Measurements from ENCODE around the gene DOCK9.

The DOCK9 gene

DNA sequence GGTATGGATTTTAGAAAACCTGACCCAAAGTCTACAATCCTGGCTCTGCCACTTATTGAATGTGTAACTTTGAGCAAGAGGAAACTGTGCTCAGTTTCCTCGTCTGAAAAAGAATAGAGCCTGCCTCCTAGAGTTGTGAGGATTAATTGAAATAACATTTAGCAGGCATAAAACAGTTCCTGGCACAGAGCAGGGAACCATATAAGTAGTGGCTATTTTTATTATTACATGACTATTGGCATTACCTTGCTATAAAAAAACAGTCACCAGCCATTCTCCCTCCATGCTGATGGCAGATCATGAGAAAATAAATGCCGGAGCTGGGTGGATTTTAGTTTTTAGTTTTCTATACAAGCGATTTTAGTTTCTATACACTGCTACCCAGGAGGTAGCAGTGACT lies 5.8 kb downstream of the DOCK9 start:
- DNase-seq, result no peak

DNA sequence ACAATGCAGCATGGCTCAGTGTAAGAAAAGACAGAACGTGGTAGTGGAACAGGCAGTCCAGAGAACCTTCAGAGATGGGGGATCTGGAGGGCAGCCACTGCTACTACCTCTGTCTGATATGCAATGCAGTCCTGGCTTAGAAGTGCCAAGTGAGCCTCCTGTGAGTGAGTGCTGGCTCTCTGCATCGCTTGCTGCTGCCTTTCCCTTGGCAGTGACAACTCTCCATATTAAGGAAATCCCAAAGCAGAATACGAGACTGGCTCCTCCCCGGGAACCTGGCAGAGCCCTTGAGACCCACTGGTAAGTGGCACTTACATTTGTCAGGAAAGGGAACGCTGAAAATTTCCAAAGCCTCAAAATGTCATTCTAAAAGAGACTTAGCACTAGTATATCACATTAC lies 7.5 kb downstream of the DOCK9 start:
- no peak for DNase-seq

DNA sequence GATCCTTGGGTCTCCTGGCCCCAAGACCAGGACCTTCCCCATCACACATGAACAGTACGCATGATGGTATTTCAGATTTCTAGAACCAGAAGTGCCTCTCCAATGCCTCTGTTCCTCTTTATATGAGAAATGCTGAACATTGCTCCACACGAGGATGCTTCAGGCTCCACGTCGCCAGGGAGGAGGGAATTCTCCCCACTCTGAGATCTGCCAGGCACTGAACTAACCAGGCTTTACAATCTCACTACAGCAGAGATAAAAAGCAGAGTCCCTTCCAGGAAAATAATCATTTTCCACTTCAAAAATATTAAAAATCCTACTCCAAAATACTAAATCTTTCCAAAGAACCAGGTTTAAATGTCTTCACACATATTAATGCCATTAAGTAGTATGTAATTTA lies 10.4 kb downstream of the DOCK9 start:
- no peak for DNase-seq

DNA sequence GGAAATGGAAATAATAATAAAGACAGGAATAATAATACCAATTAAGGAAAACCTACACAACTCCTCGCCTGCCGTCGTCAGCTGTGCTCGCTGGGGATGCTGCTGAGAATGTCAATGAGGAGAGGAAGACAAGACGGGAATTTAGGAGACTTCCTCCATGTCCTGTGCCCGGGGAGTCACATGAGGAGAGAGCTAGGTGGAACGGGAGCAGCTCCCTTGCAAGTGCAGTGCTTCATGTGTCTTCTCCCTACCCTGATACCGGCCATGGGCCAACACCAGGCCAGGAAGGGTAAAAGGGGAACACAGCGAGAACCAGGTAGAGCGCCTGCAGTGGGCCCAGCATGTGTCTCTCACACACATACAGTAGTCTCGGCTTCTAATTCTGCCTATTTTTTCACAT lies 11.8 kb downstream of the DOCK9 start:
- DNase-seq, result no peak

DNA sequence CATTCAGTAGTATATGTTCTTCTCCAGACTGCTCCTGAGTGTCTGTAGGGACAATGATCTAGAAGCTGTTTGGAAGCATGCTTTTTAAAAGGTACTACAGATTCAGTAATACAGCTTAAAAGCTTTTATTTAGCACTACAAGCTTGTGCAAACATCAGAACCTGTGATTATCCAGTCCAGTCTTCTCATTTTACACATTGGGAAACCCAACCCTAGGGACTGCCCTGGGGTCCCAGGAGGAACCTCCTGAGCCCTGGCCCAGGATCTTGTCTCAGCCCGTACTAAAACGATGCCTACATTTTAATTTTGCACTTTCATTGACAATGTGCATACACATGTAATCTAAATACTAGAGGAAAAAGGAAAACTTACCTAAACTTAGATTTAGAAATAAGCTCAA lies 12.5 kb downstream of the DOCK9 start:
- DNase-seq, result no peak

DNA sequence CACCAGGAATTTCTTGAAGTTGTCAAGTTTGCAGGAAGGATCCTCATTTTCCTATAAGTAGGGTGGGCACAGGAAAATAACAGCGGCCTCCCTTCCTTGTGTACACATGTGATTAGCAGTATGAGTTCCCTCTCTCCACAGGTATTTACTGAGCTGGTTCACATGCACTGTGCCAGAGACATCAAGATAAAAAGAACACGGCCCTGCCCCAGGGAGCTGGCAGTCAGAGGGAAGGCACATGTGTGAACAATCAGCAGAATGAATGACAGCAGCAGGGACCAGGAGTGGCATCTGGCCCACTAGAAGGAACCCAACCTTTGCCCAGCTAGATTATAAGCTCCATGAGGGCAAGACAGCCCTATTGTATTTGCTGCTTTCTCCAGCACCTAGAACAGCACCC lies 13.9 kb downstream of the DOCK9 start:
- no peak for DNase-seq

DNA sequence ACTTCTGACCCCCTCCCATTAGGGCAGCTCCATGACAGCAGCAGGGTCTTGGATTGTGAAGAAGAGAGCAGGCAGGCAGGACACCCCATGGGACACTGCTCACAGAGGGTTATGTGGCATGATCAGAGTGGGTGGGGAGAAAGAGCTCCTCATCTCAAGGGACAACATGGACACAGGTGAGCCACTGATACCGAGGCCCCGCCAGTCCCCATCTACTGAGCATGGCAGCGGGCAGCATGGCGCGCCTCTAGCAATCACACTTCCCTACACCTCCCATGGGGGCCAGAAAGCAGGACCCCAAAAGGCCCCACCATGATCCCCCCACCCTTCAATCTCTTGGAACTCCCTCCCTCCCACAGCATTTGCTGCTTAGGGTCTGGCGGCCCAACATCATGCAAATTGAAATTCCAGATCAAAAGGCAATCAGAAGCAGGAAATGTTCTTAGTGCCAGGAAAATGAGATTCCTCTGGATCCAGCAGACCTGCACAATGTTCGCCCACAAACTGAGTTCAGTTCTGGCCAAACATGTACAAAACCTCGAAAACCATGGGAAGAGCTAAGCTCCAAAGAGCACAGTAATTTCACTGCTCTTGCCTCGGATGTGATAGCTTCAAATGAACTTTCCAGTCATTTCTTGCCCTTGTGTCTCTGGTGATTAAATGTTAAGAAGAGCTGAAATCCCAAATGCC lies 14.8 kb downstream of the DOCK9 start:
- DNase-seq, result no peak

DNA sequence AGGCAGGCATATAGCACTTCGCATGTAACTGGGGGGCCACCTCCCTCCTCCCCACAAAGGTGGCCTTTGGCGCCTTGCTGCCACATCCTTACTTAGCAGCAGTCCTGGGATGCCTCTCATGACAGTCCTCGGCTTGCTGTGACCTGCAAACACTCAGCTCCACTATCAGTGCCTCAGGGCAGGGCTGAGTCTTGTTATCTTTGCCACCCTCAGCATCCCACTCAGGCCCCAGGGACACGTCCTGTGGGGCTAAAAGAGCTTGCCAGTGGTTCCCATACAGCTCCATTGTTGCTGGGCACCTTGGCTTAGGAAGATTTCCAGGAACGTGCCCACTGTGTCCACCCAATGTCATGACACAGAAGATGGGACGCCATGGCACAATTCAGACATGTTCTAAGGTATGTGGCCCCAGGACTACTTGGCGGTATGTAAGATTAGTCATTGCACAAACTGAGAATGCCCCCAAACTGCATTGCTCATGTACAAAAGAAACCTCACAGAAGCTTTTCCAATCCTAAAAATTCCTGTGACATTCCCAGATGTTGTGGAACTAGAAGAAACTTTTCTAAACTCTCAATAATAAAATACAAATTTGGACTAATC lies 16.3 kb downstream of the DOCK9 start:
- DNase-seq, result no peak

DNA sequence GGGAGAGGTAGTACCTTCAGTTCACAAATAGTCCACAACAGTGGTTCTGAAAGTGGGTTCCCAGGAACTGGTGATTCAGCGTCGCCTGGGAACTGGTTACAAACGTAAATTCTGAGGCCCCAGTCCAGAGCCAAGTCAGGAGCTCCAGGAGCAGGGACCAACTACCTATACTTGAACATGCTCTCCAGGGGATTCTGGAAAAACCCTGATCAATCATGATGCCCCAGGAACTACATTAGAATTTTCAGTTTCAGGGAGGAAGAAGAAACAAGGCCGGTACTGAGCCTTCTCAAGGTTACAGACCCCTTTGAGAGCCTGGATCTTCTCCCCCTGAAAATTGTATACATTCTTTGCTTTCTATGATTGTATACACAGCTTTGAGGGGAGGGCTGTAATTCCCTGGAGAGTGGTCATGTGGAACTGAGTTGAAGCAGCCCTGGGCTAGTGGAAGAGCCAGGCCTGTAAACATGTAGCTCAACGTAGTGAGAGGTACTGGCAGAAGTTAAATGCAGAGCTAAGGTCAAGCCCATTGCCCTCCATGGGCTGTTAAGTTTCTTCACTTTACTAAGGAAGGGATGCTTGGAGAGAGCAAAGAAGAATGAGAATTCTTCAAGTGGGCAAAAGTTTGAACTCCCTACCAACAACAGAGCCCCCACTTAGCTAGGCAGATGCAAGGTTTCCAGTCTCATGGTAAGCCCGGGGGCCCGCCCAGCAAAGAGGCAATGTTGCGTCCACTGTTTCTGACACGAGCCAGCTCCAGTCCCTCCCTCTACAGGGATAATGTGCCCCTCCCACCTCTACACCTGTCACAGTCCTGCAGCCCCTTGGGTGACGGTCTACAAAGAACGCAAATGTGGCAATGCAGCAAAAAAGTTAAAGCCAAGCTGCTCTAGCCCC lies 17.0 kb downstream of the DOCK9 start:
- DNase-seq, result no peak

DNA sequence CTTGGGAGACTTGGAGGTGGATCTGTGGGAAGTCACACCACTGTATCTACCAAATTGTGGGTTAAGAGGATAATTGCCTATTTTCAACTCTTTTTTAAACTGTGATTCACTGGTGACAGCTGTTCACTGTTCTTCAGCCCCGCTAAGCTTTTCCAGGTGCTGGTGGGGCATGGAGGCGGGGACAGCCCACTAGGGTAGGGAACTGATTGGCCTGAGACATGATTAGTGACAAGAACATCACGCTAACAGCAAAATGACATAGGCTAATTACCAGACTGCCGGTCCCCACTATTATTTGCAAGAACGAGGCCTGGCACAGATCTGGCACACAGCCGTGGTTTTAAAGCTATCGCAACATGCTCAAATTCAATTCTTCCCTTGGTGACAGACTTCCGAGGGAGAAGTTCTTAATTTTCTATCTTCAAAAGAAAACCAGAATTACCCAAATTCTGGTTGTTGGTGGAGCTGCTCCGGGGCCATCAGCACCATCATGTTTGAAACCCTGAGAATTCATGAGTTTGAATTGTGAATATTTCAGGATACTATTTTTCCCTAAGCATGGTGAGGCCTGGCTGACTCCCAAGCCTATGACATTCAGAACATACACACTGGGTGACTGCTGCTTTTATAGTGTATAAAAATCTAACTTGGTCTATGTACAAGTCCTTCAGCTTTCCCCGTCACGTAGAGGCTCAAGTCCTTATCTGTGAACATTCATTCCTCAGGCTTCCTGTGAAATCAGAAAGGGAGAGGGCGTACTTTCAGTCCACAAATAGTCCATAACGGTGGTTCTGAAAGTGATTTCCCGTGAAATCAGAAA lies 17.9 kb downstream of the DOCK9 start:
- DNase-seq, result no peak

DNA sequence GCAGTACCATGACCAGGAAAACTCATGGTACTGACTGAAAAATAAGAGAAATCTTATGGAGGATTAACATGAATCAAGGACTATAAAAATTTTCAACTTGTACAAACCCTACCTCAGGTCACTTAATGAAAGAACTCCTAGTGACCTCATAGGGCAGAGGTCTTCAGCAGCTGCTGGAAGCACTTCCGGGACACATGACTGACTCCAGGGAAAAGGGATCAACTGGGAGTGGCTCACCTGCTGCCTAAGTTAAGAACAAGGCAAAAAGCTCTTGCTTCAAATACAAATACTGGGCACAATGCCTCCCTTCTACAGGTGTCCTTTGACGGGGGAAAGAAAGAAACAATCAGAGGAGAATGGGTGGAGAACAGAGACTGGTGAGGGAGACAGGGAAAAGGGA lies 18.6 kb downstream of the DOCK9 start:
- no peak for DNase-seq

DNA sequence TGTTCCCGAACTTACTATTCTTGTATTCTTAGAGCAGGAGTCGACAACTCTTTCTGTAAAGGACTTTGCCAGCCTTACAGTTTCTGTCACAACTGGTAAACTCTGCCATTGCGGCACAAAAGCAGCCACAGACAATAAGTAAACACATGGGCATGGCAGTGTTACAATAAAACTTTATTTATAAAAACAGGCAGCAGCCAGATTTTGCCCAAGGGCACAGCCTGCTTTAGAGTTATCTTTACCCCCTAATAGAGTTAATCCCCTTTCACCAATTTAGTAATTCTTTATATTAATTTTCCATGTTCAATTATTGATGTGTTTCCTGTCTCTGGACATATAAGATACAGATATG lies 19.4 kb downstream of the DOCK9 start:
- no peak for DNase-seq

DNA sequence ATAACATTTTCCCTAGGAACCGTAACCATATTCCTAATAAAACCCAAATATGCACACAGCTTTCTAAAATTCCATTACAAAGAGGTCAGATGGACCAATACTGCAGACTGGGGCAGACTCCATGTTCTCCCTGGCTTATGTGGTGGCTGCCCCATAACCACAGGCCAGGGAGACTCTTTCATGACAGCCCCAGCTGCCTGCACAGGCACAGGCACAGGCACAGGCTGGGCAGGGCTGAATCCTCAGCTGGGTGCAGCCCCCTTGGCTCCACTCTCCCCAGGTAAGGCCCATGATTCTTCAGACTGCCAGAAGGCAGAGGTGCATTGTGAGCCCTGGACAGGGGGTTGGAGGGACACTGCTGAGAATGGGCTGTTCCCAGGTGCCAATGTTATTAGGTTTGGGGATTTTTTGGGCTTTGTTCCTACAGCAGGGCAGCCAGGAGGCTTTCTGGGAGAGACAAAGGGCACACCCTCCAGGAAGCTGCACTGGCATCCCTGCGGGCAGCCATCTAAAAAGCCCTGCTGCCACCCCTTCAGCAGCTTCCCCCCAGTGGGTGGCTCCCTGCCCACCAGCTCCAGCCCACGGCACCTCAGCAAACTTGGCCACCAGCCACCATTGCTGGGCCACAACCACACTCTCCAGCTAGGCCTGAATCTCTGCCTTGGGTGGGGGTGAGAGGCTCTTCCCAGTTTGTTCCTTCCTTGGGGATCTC lies 20.0 kb downstream of the DOCK9 start:
- DNase-seq, result no peak

DNA sequence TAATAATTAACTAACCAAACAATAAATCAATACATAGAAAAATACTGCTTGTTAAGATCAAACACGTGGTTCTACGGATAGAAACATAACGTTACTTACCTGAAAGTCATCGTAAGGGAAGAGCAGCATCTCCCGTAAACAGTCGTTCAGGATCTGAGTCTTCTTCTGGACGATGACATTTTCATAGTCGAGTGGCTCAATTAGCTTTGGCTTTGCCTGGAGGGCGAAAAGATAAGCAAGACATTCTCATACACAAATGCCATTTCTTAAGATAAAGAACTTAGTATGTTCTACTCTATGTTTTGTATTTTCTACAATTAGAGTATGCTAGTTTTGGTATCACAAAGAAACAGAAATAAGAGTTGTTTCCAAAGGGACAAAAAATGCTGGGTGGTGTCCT lies 22.5 kb downstream of the DOCK9 start:
- DNase-seq, result no peak

DNA sequence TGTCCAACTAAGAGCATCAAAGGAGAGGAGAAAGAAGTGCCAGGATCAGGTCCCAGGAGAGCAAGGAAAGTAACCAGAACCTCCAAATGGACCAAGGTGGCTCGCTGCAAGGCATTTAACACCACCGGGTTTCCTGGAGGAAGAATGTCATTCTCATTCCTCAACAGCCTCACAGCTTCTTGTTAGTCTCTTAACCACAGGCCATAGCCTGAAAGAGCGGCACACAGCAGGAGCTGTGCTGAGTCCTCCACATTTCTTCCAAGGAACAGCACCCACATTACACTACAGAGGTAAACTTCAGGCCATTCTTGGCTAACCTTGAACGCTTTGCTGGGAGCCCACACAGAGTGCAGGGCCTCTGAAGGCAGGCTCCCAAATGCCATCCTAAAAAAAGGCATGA lies 23.6 kb downstream of the DOCK9 start:
- no peak for DNase-seq

DNA sequence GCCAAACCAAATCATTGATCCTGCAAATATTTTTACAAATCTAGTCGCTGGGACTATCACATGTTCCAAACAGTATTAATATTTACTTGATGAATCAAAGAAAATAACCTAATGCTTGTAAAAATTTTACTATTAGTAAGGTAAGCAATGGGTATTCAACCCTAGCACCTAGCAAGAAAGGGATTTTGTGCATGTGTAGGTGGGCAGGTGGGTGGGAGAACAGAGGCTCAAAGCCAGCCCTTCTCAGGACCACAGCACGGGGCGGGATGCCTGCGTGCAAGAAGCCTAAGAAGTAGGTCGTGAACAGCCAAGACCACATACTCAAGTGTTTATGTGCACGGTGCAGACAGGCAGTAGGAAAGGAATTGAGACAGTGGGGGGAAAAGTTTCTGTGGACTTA lies 26.6 kb downstream of the DOCK9 start:
- DNase-seq, result no peak

DNA sequence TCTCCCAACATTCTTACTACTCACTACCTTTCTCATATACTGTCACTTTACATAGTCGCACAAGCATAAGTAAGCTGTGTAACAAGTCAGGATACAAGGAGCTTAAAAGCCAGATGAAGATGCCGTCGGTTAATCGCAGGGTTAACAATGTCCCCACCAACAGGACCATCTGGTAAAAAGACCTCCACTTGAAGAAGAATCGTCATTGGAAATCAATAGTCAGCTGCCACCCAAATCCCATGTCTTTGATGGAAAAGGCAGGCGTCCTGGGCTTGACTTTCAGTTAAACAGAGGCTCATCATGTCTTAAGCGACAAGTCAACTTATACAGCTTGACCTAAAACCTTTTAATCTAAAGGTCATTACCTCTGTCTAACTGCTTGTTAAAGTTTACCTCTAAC lies 27.2 kb downstream of the DOCK9 start:
- DNase-seq, result no peak

DNA sequence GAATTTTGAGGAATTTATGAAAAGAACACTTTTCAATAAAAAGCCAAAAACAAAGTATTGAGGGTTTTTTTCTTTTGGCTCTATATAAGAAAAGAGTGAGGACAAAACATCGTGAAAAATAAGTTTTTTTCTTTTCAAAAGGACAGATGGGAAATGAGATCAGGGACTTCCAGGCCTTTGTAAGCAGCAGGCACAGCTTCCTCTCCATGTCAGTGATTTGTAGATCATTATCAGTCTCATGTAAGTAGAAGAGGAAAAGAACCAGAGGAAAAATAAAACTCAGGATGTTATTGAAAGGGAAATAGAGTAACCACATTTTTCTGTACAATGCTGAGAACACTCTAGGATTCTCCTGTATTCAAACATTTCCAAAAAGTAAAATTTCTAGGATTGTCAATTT lies 29.9 kb downstream of the DOCK9 start:
- DNase-seq, result no peak

DNA sequence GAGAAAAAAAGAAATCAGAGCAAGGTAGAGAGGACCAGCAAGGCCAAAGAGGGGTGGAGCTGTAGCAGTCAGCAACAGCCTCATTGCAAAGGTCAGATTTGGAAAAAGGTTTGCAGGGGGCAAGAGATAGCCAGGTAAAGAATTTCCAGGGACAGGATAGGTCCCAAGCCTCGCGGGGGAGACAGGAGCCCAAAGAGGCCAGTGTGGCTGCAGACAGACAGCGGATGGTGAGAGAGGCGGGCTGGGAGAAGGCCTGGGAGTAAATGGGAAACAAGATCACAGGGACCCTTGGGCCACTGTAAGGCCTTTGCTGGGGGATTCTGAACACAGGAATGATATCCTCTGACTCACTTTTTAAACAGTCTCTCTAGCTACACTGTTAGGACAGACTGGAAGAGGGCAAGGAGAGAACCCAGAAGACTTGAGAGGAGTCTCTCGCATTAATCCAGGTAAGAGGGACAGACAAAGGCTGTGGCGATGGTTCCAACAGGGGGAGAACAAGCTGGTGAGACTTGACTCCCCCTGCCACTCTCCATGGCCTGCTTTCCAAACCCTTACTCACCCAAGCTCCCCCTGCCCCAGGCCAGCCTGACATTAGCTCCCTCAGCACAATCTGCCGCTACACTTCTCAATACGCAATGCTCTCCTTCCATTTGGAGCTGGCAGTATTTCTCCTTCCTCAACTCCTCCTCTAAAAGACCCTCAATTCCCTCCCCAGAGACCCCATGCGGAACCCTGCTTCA lies 31.8 kb downstream of the DOCK9 start:
- no peak for DNase-seq

DNA sequence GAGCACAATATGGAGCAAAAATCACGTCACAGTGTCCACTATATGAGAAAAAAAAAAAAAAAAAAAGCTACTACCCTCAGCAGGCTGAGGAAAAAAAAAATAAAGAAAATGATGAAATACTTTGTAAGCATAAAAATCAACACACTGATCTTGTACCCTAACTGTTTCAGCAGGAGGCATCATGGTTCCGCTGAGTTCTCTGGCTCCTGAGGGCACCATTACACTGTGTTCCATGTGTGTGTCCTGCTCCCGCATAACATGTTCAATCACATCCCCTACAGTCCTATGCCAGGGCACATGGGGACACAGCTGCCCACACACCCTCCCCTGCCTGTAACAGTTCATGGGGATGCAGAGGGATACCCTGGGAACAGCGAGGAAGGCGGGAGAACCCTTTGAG lies 33.5 kb downstream of the DOCK9 start:
- no peak for DNase-seq

DNA sequence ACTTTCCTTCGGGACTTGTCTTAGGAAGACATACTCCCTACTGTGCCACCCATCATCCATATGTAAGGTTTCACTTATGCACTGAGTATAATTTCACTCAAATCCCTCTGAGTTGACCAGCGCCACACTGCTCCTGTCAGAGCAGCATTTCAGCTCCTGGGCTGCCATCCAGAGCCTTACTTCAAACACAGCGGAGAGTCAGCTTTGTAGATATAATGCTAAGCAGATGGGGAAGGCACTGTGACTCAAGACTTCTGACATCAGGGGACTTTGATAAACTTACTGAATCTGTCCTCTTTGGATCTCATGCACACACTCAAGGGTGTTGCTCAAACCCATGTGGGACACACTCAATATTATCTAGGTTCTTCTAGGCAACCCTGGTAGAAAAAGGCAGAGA lies 34.9 kb downstream of the DOCK9 start:
- DNase-seq, result no peak

DNA sequence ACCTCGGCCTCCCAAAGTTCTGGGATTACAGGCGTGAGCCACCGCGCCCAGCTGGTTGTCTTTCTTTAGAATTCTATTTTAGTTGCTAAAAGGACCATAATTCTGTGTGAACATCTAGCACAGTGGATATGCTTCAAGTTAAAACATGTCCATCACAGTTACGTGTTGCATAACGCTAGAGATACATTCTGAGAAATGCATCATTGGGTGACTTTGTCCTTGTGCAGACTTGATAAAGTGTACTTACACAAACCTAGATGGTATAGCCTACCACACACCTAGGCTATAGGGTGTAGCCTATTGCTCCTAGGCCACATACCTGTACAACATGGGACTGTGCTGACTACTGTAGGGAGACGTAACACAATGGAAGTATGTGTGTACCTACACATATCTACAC lies 35.4 kb downstream of the DOCK9 start:
- no peak for DNase-seq

Measured in activated naive CD4-positive, alpha-beta T cell treated with Interleukin-2 at 50 U/mL for 16 hours (primary cell).